NCI-H2196 treated with DMSO at 0.1 percent for 48 hours (cell line): ENCODE measurements around the gene ECE1.
"Not testable (repeated sequence)": the region's sequence is repeated elsewhere in the genome, so short reads cannot be mapped to it uniquely, and the experiment has no call there.

Source experiments
- DNase-seq: peaks from one replicate; lab custom pipeline; 2025; ENCODE audit not compliant: unreplicated experiment; lab: John Stamatoyannopoulos, UW

The ECE1 gene

GRCh38 chr1:21292984-21293536 lies 2.8 kb upstream of the ECE1 start:
- DNase-seq, result no peak

- no peak for DNase-seq
Observed at GRCh38 chr1:21292503-21292983, 2.3 kb upstream of the ECE1 start.

DNA sequence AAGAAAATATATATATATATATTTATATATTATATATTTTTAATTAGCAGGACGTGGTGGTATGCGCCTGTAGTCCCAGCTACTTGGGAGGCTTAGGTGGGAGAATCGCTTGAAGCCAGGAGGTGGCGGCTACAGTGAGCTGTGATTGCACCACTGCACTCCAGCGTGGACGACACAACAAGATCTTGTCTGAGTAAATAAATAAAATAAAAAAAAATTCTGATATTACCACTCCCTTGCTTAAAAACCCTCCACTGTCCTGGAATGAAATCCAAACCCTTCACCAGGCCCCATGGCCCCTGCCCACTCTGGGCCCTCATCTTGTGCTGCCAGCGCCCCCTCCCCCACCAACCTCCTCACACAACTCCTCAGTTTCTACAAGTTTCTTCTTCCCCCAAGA lies 1.7 kb upstream of the ECE1 start:
- no peak for DNase-seq

GRCh38 chr1:21291184-21291583 lies 921 bp upstream of the ECE1 start:
- DNase-seq, result no peak

- no peak for DNase-seq
Observed at GRCh38 chr1:21290546-21290944, 282 bp upstream of the ECE1 start.

DNA sequence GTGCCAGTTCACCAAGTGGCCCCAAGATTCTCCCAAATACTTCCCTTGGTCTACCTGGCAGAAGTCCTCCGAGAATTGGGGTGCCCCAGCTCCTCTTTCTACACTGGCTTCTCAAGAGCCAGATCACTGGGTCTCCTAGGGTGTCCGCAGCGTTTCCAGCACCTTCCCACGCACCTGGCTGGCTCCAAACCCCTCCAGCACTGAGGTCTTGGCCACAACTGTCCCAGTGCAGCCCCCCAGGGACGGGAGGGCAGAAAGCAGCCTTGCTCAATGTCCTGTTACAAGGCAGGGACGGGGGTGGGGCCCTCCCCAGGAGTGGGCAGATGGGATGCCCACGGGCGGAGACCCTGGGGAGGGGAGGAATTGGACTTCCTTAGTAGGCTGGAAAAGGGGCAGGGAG lies 1.1 kb downstream of the ECE1 start:
- DNase-seq, result no peak

DNA sequence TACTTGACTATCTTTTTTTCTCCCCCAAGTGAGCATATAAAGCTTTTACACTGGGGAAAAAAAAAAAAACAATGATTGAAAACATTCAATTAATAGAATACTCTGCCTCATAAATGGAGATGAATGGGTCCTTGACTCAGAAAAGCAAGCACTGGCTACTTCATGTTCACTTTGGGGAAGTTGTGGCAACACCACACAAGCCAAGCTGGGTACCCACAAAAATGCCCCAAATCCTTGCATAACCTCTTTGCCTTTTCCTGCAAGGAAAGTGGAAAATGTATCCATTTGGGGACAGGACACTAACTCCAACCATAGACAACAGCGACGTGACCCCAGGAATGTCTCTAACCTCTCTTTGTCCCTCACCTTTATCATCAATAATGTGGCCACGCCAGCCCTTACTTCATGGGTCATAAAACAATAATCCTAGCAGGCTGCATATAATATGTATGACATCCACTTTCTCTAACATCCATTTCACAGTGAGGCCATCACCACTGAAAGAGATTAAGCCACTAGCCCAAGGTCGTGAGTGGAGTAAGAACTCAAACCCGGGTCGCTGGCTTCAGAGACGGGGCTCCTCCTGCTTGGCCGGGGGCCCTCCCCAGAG lies 2.3 kb downstream of the ECE1 start:
- DNase-seq, result no peak

DNA sequence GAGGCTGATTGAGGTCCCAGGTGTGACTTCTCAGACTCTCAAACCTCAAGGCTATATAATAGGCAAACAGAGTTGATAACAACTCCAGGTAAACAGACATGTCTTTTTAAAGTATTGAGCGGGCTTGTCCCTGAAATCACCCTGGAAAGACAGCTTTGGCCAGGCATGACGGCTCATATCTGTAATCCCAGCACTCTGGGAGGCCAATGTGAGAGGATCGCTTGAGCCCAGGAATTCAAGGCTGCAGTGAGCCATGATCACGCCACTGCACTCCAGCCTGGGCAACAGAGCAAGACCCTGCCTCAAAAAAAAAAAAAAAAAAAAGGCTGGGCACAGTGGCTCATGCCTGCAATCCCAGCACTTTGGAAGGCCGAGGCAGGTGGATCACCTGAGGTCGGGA lies 4.9 kb downstream of the ECE1 start:
- not testable (repeated sequence) for DNase-seq

- DNase-seq, result no peak
Observed at GRCh38 chr1:21285055-21285372, 5.2 kb downstream of the ECE1 start.

DNA sequence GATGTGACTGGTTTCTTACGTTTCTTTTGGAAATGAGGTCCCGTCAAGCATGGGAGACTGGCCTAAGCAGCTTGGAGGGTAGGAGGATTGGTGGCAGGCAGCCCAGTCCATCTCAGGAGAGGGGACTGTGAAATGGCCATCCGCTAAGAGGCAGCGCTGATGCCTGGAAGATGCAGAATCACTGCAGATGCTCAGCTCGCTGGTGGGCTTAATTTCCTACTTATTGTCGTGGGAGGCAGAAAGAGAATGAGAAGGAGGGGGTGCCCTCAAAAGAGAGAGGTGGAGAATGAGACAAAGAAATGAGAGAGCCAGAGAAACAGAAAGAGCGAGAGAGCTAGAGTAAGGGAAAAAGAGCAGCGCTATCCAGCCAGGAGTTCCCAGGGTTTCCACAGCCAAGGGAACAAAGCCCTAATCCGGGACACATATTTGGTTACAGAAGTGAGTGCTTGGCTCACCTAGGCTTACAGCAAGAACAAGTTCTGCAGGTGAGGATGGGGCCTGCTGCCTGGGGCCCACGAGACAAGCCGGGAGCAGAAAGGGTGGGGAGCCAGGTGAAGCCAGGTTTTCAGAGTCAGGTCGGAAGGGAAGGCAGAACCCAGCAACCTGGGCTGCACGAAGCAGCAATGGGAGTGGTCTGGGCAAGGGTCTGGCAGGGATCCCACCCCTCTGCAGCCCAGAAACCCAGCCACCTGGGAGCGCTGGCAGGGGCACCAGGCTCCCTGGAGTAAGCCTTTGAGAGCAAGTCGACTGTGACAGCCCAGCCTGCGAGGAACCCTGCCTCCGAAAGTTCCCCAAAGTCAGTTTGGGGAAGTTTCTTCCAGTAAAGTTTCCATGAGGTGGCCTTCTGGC lies 5.8 kb downstream of the ECE1 start:
- DNase-seq, result no peak

DNA sequence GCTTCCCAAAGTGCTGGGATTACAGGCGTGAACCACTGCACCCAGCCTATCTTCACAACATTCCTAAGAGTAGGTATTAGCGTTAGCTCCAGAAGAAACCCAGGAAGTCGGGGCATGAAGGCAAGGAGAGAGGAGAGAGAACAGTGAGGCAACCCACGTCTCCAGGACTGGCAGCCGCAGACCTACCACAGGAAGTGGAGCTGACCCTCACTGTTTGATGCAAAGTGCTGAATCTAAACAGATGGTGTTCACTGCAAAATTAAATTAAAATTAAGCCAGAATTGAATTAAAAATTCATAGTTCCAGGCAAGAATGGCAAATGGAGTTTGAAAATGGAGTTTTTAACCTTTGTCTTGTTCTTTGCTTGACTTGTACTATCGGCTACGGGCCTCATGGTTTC lies 6.7 kb downstream of the ECE1 start:
- no peak for DNase-seq

DNA sequence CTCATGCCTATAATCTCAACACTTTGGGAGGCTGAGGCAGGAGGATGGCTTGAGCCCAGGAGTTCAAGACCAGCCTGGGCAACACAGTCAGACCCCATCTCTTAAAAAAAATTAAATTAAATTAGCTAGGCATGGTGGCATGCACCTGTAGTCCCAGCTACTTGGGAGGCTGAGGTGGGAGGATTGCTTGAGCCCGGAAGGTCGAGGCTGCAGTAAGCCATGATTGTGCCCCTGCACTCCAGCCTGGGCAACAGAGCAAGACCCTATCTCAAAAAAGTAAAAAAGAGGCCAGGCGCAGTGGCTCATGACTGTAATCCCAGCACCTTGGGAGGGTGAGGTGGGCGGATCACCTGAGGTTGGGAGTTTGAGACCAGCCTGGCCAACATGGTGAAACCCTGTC lies 8.2 kb downstream of the ECE1 start:
- not testable (repeated sequence) for DNase-seq

- no peak for DNase-seq
Observed at GRCh38 chr1:21280482-21280881, 9.8 kb downstream of the ECE1 start.

DNA sequence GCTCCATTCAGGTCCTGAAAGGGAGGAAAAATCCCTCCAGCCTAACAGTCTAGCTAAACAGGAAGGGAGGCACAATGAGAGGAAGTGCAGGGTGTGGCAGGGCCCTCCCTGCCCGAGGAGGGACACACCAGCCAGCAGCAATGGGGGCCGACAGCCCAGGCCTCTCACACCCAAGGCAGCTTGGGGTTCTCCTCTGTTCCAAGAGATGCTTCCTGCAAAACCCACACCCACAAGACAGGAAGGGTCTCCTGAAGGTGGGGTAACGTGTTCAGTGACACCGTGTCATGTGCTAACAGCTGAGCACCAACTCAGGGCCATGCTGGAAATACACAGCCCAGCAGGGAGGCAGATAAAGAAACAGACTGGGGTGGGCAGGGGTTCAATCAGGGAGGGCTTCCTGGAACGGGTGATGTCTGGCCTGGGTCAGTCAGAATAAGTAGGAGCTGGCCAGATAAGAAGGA lies 10.2 kb downstream of the ECE1 start:
- no peak for DNase-seq

DNA sequence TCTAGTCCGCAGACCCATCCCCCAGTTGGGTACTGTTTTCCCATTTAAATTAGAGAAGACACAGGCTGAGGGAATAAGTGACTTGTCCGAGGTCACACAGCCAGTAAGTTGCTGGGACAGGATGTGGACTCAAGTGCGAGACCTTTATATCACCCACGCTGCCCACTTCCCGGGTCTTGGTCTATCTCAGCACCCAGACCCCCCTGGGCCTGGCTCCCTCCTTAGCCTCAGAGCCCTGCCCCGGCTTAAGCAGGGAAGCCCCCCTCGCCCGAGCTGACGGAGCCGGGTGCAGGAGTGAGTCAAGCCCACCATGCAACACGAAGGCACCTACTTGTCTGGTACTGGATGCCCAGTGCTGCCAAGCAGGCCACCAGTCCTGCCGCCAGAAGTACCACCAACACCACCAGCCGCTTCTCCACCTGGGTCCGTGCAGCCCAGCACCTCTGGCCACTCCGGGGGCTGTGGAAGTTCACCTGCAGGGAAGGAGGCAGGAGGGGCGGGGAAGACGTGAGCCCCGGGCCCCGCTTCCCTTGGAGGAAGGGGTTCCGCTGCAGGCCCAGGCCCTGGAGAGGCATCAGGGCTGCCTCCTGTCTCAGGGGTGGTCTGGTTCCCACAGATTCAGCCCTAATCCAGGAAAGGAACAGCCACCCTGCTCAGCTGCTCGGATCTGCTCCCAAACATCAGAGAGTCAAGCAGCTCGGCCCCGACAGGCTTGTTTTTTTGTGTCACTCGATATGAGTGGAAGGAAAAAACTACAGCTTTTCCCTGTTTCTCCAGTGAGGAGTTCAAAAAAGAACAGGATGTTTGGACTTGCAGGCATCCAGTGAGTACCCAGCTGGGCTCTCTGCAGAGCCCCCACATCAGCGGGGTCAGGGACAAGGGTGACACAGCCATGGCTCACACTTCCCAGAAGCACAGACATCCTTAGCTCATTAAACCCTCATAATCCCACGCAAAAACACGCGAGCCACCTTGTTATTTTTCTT lies 11.1 kb downstream of the ECE1 start:
- DNase-seq, result no peak

DNA sequence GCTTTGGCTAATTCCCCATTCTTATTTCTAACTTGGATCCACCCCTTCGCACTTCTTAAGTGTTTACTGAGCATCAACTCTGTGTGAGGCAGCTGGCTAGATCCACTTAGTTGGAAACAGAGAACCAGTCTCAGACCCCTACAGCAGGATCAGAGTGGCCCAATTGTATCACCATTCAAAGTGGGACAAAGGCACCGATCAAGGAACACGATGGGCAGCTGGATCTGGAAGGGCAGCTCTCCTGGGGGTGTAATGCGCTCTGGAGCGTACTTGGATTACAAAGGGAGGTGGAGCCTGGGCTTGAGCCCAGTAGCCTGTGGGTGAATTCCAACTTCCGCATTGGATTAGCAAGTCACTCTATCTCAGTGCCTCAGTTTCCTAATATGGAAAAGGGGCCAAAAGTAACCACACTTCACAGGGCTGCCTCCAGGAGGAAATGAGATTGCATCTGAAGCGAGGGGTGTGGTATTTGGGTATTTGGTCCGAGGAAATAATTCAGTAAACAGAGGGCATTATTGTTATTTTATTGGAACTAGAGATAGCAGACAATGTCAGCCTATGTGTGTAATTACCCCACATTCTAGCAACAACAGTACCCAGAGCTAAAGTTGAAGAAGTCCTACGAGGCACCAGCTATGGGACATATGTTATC lies 11.9 kb downstream of the ECE1 start:
- no peak for DNase-seq

DNA sequence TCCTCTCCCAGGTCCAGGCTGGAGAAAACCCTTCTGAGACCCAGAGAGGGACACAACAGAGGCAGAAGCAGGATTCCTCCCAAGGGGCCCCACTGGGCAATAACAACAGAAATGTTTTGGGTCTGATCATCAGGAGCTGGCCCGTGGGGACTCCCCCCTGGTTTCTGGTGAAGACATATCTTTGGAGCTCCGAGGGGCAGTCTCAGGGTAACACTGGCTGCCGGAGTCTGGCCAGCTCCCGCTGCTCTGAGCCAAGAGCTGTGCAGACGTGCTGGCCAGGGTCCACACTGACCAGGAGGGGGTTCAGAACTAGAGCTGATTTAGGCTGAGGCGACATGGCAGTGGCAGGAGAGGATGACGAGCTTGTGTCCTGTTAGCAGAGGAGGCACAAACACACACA lies 13.1 kb downstream of the ECE1 start:
- no peak for DNase-seq

GRCh38 chr1:21272540-21272939 lies 17.7 kb downstream of the ECE1 start:
- no peak for DNase-seq

- no peak for DNase-seq
Observed at GRCh38 chr1:21271550-21271949, 18.7 kb downstream of the ECE1 start.

DNA sequence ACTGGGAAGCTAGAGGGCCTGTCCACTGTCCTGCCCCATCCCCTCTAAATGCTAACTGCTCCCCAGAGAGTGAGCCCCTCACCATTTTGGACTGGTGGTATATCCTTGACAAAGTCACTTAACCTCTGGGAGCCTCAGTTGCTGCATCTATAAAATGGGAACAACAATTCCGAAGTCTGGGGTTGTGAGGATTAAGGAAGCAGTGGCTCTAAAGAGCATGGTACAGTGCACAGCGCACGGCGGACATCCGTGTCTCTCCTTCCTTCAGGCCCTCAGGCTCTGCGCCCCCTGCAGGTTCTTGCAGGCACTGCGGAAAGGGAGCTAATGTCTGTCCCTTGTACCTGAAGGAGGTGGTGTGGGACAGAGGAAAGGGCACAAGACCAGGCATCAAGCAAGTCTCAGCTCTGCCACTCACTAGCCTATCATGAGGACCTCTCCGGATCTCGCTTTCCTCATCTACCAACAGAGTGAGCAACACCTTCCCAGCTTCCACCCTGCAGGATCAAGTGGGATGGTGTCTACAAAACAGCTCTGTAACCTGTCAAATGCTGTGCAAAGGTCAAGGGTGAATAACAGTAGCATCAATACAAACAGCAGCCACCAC lies 20.1 kb downstream of the ECE1 start:
- DNase-seq, result no peak
